ENCODE measurements around the gene CD1E.
"Not testable (repeated sequence)": the region's sequence is repeated elsewhere in the genome, so short reads cannot be mapped to it uniquely, and the experiment has no call there.

The CD1E gene

DNA sequence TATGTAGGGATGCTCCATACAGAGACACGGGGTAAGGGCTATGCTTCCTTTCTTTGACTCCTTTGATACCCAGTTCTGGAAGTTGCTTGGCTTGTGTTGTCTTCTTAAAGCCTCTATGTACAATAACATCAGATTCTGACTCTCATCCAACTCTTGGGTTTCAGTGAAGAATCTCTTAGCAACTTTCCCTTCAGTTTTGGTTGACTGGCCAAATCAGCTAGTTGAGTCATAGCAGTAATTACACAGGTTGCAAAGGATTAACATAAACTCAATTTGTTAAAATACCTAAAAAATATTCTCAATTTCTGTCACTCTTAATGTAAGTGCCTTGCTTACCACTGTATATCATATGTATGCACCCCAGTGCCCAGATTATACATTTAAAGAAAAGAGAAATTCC lies 9.2 kb downstream of the CD1E start:
- no peak for DNase-seq

DNA sequence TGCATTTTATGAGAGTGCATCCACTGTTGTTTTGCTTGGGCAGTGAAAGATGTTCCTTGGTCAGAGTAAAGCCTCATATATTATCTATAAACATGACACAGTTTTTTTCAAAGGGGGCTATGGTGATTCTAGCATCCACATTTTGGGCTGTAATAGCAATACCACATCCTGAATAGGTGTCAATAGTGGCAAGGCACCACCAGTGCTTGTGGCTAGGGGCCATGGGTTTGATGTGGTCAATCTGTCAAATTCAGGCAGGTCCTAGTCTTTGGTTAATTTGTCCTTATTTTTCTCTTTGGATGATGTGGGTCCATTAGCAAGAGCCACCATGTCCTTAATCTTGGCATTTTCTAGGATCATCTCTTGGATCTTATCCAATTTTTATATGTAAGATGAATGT lies 13.1 kb downstream of the CD1E start:
- DNase-seq = no peak

DNA sequence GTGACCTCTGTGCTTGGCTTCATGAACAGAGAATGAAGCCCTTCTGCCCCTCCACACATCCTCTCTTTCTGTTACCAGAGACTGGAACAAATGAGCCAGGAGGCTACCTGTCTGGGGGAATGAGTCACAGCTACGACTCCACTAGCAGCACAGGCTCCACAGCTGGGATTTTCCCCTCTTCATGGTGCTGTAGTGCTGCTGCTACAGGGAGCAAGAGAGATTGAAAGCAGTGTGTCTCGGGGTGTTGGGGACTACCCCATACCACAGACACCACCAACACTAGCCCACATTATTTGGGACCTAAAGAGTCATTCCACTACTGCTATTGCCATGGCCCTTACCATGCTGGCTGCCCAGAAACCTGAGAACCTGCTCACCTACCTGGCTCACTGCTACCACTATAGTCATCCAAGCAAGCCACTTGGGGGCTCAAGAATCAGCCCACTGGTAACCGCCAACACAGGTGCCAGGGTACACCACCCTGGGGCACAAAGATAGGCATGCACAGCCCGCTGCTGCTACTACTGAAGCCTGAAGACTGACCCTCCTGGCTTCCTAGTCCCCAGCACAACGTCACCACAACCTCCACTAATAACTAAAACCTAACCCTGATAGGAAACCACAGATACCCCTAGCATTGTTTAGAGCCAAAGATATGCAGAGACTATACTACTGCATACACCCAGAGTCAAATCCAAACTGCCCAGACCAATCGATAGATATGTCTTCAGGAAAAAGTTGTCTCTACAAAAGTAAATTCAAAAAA lies 17.7 kb downstream of the CD1E start:
- no peak for DNase-seq

DNA sequence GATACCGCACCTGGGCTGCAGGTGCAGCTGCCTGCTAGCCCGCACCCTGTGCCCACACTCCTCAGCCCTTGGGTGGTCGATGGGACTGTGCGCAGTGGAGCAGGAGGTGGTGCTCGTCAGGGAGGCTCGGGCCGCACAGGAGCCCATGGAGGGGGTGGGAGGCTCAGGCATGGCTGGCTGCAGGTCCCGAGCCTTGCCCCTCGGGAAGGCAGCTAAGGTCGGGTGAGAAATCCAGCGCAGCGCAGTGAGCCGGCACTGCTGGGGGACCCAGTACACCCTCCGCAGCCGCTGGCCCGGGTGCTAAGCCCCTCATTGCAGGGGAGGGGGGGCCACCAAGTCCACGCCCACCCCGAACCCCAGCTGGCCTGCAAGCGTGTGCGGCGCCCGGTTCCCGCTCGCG lies 20.4 kb downstream of the CD1E start:
- not testable (repeated sequence) for DNase-seq

DNA sequence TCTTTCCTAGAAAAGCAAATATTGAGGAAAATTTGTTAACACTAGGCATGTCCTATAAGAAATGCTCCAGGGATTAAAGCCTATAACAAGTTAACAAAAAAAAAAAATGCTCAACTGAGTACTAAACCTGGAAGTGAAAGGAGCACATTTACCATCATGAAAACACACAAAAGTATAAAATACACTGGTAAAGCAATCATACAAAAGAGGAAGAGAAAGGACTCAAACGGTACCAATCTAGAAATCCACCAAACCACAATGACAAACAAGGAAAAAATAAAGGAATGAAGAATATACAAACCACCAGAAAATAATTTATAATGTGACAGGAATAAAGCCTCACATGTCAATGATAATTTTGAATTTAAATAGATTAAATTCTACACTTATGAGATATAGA lies 21.2 kb downstream of the CD1E start:
- no peak for DNase-seq

DNA sequence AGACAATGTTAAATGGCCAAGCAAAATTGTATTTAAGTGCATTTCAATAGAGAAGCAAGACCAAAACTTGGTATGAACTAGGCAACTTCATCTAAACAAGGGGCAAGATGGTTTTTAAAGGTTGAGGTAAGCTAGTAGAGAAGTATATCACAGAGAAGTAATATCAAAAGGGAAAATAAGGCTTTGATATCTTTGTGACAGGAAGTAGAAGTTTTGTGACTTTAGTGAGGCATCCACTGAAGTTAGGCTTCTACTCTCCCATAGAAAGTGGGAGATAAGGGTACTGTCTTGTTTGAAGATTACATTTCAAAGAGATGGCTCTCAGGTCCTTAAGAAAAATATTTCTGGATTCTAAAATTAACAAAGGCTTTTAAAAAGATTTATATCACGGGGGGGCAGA lies 36.6 kb downstream of the CD1E start:
- DNase-seq = no peak

DNA sequence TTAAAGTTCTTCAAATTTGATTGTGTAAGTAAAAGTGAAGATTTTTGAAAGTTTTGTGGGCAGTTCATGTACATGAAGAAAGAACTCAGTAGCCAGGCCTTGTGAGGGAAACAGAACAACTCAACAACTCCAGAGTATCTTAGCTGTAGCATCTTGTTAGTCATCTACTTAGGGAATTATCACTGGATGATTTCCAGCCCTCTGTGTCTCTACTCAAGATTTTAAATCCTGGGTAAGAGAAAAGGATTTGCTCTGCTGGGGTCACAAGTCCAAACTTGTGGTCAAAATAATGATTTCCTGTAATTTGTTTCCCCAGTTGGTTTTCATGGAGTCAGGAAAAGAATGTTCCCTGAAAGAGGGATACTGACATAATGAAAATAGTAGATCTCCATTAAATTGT lies 37.4 kb downstream of the CD1E start:
- no peak for DNase-seq

DNA sequence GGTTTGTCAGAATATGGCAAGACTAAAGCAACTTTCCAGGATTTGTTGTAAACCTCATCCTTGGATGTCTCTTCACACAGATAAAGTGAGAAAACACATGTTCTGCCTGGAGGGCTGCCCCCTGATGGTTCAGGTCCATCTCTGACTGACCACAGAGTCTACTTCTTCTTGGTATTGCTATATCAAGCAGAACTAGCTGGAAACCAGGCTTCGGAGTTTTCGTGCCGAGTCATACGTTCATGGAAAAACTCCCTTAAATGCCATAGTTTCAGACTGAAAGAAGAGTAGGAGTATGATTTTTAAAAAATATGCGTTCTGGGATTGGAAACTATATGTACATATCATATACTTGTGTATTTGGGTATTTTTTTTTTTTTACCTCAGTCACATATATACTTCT lies 39.8 kb downstream of the CD1E start:
- no peak for DNase-seq

DNA sequence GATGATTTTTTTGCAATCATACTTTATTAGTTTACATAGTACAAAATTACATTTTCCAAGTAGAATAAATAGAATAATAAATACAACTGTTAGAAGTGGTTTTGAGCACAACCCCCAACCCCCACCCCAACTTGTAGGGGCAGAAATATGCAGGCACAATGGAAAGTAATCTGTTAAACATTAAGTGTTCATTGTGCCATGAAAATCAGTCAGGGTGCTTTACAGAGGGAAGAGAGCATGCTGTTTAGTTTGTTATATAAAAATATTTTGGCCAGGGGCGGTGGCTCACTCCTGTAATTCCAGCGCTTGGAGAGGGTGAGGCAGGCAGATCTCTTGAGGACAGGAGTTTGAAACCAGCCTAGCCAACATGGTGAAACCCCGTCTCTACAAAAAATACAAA lies 43.0 kb downstream of the CD1E start:
- no peak for DNase-seq

DNA sequence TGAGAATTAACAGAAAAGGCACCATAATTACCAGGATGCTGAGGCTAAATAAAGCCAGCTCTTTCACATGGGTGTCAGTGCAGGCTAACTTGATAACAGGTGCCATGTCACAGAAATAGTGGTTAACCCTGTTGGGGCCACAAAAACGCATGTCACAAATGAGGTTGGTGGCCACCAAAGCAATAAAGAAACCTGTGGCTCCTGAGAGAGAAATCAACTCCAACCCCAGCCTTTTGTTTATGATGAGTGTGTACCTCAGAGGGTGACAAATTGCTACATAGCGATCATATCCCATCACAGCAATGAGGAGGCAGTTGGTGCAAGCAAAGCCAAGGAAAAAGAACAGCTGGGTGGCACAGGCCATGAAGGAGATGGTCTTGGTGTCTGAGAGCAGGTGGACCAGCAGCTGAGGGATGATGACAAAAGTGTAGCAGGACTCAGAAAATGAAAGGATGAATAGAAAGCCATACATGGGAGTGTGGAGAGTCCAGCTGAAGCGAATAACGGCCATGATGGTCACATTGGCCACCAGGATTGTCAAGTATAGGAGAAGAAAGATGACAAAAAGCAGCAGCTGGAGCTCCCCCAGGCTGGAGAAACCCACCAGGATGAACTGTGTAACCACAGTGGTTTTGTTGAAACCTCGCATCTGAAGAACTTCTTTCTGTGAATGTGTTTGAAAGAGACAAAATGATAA lies 45.3 kb downstream of the CD1E start, which contains the start of gene OR10T2:
TSS of gene OR10T2 (minus strand) at position 649 of the 697 bp plus-strand sequence. CDS start at position 649, 0 bp downstream.
- no peak for DNase-seq

DNA sequence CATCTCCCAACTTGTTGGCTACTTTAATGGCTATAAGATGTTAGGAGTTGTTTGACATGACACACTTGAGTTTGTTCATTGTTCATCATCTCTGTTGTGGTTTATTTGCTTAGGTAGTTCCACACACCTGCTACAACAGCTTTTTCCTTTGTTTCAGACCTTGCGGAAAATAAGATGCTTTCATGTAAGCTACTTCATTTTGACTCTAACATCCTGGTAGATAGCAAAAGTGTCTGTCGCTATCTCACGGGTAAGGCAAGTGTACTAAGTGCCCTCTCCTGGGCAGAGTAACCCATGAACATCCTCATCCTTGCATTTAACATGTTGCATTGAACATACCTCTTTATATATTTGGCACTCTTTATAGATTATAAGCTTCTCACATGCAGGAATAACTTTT lies 47.2 kb downstream of the CD1E start:
- no peak for DNase-seq

DNA sequence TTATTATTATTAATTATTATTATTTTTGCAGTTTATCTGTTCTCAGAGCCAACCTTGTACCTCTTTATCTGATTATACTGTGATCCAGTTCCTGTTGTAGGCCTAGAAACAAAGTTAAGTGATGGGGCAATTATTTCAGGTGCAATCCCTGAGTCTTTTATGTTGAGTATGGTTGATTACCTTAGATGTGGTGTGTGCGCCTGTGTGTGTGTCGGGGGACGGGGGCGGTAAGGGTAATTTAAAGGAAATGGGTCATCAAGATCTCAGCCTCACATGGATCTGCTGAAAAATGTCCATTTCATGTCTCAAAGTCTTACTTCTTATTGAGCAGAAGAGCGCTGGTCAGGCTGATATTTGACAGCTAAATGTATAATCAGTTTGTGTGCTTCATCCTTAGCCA lies 53.4 kb downstream of the CD1E start:
- no peak for DNase-seq

Data from NCI-H187 (cell line).